ENCODE results near the gene RNF135.
"Not testable (repeated sequence)": the region's sequence is repeated elsewhere in the genome, so short reads cannot be mapped to it uniquely, and the experiment has no call there.

Gene RNF135

DNA sequence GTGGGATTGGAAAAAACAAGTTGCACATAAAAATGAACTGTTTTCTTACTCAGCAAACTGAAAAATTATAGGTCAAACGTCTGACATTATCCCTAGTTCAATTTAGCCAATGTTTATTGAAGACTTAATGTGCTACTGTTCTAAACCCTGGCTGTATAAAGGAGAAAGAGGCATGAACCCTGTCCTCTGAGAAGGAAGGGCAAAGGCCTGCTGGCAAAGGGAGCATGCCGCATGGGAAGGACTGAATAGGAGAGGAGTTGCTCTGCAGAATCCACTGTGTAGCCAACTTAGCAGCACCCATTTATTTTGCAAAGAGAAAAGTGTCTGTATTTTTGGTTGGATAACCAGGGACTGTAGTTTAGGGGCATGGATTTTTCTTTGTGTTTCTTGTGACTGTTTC is 52.3 kb downstream of the RNF135 start:
- WGBS (ENCODE audit: insufficient coverage, insufficient read length) = no CpG with 5 or more reads among the region's 2 CpGs
- not testable (repeated sequence) for H3K9me3 ChIP-seq (ENCODE audit: control insufficient read depth, insufficient read depth, low read length); H3K36me3 ChIP-seq (ENCODE audit: control insufficient read depth, insufficient read depth, low read length); DNase-seq (ENCODE audit: low read depth, low spot score); H3K4me1 ChIP-seq (ENCODE audit: control insufficient read depth, insufficient read depth, low read length); H3K27me3 ChIP-seq (ENCODE audit: control insufficient read depth, insufficient read depth, low read length); H3K4me3 ChIP-seq (ENCODE audit: low read length); H3K27ac ChIP-seq (ENCODE audit: low read length)

DNA sequence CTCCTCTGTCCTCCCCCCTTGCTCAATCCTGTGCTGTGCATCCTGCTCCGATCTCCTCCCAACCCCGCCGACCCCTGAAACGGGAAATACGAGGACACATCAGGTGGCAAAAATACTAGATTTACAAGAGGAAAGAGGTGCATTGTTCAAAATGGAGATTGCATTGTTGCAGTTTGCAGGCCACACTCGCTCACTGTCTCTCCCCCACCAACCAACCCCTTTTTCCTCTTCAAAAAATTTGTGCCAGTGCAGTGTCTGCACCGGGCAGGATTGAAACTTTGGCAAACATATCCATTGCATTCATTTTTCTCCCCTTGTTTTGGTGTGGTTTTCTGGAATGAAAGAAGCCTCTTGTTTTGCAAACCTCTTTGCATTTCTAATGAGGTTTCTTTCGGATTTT is 61.0 kb downstream of the RNF135 start:
- H3K27ac ChIP-seq (ENCODE audit: low read length) = no peak overlapping the region
- no peak for DNase-seq (ENCODE audit: low read depth, low spot score)
- no peaks in the 10 kb centered on the region for H3K36me3 ChIP-seq (ENCODE audit: control insufficient read depth, insufficient read depth, low read length)
- no peaks in the 10 kb centered on the region for H3K27me3 ChIP-seq (ENCODE audit: control insufficient read depth, insufficient read depth, low read length)
- no CpG with 5 or more reads among the region's 8 CpGs for WGBS (ENCODE audit: insufficient coverage, insufficient read length)
- no peak overlapping the region for H3K4me3 ChIP-seq (ENCODE audit: low read length)
- no peaks in the 10 kb centered on the region for H3K9me3 ChIP-seq (ENCODE audit: control insufficient read depth, insufficient read depth, low read length)
- H3K4me1 ChIP-seq (ENCODE audit: control insufficient read depth, insufficient read depth, low read length) = no peaks in the 10 kb centered on the region; the same call in 1 of the 2 replicates

DNA sequence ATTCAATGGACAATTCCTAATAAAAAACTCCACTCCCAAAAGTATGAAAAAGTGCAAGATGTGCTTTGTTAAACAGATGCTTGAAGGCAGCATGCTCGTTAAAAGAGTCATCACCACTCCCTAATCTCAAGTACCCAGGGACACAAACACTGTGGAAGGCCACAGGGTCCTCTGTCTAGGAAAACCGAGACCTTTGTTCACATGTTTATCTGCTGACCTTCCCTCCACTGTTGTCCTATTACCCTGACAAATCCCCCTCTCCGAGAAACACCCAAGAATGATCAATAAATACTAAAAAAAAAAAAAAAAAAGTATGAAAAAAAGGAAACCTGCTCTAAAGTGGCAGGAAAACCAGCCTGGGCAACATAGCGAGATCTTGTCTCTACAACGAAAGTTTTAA is 64.8 kb downstream of the RNF135 start:
- H3K4me1 ChIP-seq (ENCODE audit: control insufficient read depth, insufficient read depth, low read length); H3K27me3 ChIP-seq (ENCODE audit: control insufficient read depth, insufficient read depth, low read length); H3K27ac ChIP-seq (ENCODE audit: low read length); DNase-seq (ENCODE audit: low read depth, low spot score); H3K4me3 ChIP-seq (ENCODE audit: low read length); H3K9me3 ChIP-seq (ENCODE audit: control insufficient read depth, insufficient read depth, low read length); H3K36me3 ChIP-seq (ENCODE audit: control insufficient read depth, insufficient read depth, low read length): not testable (repeated sequence)
- no CpG with 5 or more reads among the region's 5 CpGs for WGBS (ENCODE audit: insufficient coverage, insufficient read length)

DNA sequence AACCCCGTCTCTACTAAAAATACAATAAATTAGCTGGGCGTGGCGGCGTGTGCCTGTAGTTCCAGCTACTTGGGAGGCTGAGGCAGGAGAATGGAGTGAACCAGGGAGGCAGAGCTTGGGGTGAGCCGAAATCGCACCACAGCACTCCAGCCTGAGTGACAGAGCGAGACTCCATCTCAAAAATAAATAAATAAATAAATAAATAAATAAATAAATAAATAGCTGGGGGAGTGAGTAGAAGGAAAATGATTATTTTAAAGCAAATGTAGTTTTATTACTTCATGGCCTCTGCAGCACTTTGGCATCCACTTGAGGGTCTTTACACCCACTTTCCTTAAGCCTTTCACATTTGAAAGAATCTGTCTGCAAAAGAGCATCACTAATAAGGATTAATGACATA is 70.0 kb downstream of the RNF135 start:
- H3K27ac ChIP-seq (ENCODE audit: low read length); H3K9me3 ChIP-seq (ENCODE audit: control insufficient read depth, insufficient read depth, low read length); H3K36me3 ChIP-seq (ENCODE audit: control insufficient read depth, insufficient read depth, low read length); H3K4me3 ChIP-seq (ENCODE audit: low read length); H3K4me1 ChIP-seq (ENCODE audit: control insufficient read depth, insufficient read depth, low read length); DNase-seq (ENCODE audit: low read depth, low spot score); H3K27me3 ChIP-seq (ENCODE audit: control insufficient read depth, insufficient read depth, low read length): not testable (repeated sequence)
- WGBS (ENCODE audit: insufficient coverage, insufficient read length) = no CpG with 5 or more reads among the region's 7 CpGs

- WGBS (ENCODE audit: insufficient coverage, insufficient read length) = no CpG with 5 or more reads among the region's 6 CpGs
- H3K36me3 ChIP-seq (ENCODE audit: control insufficient read depth, insufficient read depth, low read length); H3K9me3 ChIP-seq (ENCODE audit: control insufficient read depth, insufficient read depth, low read length); H3K27ac ChIP-seq (ENCODE audit: low read length); H3K4me1 ChIP-seq (ENCODE audit: control insufficient read depth, insufficient read depth, low read length); H3K4me3 ChIP-seq (ENCODE audit: low read length); H3K27me3 ChIP-seq (ENCODE audit: control insufficient read depth, insufficient read depth, low read length); DNase-seq (ENCODE audit: low read depth, low spot score): not testable (repeated sequence)
These were observed 71.5 kb downstream of the RNF135 start for GRCh38 chr17:31042378-31042777.

- not testable (repeated sequence) for H3K4me3 ChIP-seq (ENCODE audit: low read length); H3K27ac ChIP-seq (ENCODE audit: low read length); H3K36me3 ChIP-seq (ENCODE audit: control insufficient read depth, insufficient read depth, low read length); H3K27me3 ChIP-seq (ENCODE audit: control insufficient read depth, insufficient read depth, low read length); H3K9me3 ChIP-seq (ENCODE audit: control insufficient read depth, insufficient read depth, low read length); H3K4me1 ChIP-seq (ENCODE audit: control insufficient read depth, insufficient read depth, low read length); DNase-seq (ENCODE audit: low read depth, low spot score)
- WGBS (ENCODE audit: insufficient coverage, insufficient read length) = 100% methylated on average over 3 of the region's 7 CpGs
These were observed 76.1 kb downstream of the RNF135 start for GRCh38 chr17:31046856-31047425.

- Histone ChIP-seq H3K36me3 (ENCODE audit: control insufficient read depth, insufficient read depth, low read length) (no peaks in the 10 kb centered on the region), H3K27me3 (ENCODE audit: control insufficient read depth, insufficient read depth, low read length) (no peaks in the 10 kb centered on the region), H3K4me1 (ENCODE audit: control insufficient read depth, insufficient read depth, low read length) (no peaks in the 10 kb centered on the region), H3K4me3 (ENCODE audit: low read length) (no peak overlapping the region), H3K27ac (ENCODE audit: low read length) (no peak overlapping the region), H3K9me3 (ENCODE audit: control insufficient read depth, insufficient read depth, low read length) (no peaks in the 10 kb centered on the region)
- DNase-seq (ENCODE audit: low read depth, low spot score) = no peak
These were observed 77.3 kb downstream of the RNF135 start for GRCh38 chr17:31048142-31048541.

- Histone ChIP-seq H3K4me1 (ENCODE audit: control insufficient read depth, insufficient read depth, low read length) (no peaks in the 10 kb centered on the region), H3K27ac (ENCODE audit: low read length) (no peak overlapping the region), H3K4me3 (ENCODE audit: low read length) (no peak overlapping the region), H3K27me3 (ENCODE audit: control insufficient read depth, insufficient read depth, low read length) (no peaks in the 10 kb centered on the region), H3K9me3 (ENCODE audit: control insufficient read depth, insufficient read depth, low read length) (no peaks in the 10 kb centered on the region), H3K36me3 (ENCODE audit: control insufficient read depth, insufficient read depth, low read length) (no peaks in the 10 kb centered on the region)
- DNase-seq (ENCODE audit: low read depth, low spot score) = no peak
These were observed 77.9 kb downstream of the RNF135 start for GRCh38 chr17:31048780-31049179.
